H1 (cell line): Measurements from ENCODE around the gene PRICKLE2. TPM values are rescaled to one million over a fixed set of nuclear protein-coding genes. Genes with fewer than 3 reads are reported as not detected.

ENCODE experiments used
- ATF2 ChIP-seq: IDR thresholded peaks from 2 replicates; pipeline ENCODE4 v1.6.1; 2012; ENCODE audit warnings: low read length, inconsistent platforms
- CHD7 ChIP-seq: fragments of 300-600 bp; sonication (generic); IDR thresholded peaks from 2 replicates; pipeline ENCODE4 v1.7.1; 2012; ENCODE audit warnings: low read length, moderate library complexity, mild to moderate bottlenecking, inconsistent platforms; ENCODE audit not compliant: insufficient replicate concordance
- FOSL1 ChIP-seq: IDR thresholded peaks from 2 replicates; pipeline ENCODE4 v1.6.1; 2011; ENCODE audit warnings: mild to moderate bottlenecking, low read depth, low read length, moderate library complexity; ENCODE audit not compliant: insufficient read depth
- MAFK ChIP-seq: IDR thresholded peaks from 2 replicates; pipeline ENCODE4 v1.6.1; 2012; ENCODE audit warnings: low read depth, mild to moderate bottlenecking, improper control_type of control experiment, low read length
- SIRT6 ChIP-seq: IDR thresholded peaks from one replicate; pipeline ENCODE4 v1.7.1; 2012; ENCODE audit warnings: low read length, inconsistent platforms
- TBP ChIP-seq: IDR thresholded peaks from 2 replicates; pipeline ENCODE4 v1.6.1; 2011; ENCODE audit warnings: low read depth, low read length, improper control_type of control experiment
- ZNF274 ChIP-seq: IDR thresholded peaks from 2 replicates; pipeline ENCODE4 v1.7.0; 2012; ENCODE audit warnings: low read length, borderline replicate concordance; ENCODE audit errors: extremely low read depth
- polyA plus RNA-seq, 7 experiments: library from polyadenylated mRNA; depleted of rRNA in 3 of 7; stranded (reverse) in 5 of 7; unstranded in 2 of 7; fragments of >200 nt in 5 of 7; fragments of 200-250 nt in 2 of 7; gene quantifications; 1 replicate in 5 of 7; 2 replicates in 1 of 7; 4 replicates in 1 of 7; pipeline versions ENCODE4 v1.2.1 to v1.2.3, GENCODE V29; 2011 to 2013; ENCODE audit warnings: missing spikeins in 2 of 7, mixed read lengths in 2 of 7
- total RNA-seq: library from RNA; stranded (reverse); fragmentation: NEBNext Ultra II Directional; extraction: Animal tissue kit (Norgen Biotek cat#: 25700); gene quantifications from 2 replicates; pipeline ENCODE4 v1.2.1, GENCODE V29; 2021

The PRICKLE2 gene
- total and polyA plus RNA-seq, 2 of the 8 experiments (the other 6 are each of a cell fraction or from before 2014, with no cell fraction given): 2.9 to 8.0 TPM

GRCh38 chr3:64151342-64151871 is 73.9 kb downstream of the PRICKLE2 start (continued):
- no peak for TF ChIP-seq CHD7
- no peak for TF ChIP-seq ZNF274
- no peak for TF ChIP-seq MAFK
- no peak for TF ChIP-seq FOSL1
- no peak for TF ChIP-seq SIRT6
- no peak for TF ChIP-seq ATF2
- no peak for TF ChIP-seq TBP
- TF ChIP-seq, all 59 proteins: peak for 0
